Measurements from ENCODE around the gene CAPN12.
A peak's percentile ranks its signal among the peaks of the same experiment; 100 is the strongest.

Gene CAPN12

GRCh38 chr19:38693380-38694223, 50.7 kb downstream of the CAPN12 start:
- peak; percentile 91 for DNase-seq (ENCODE audit: low spot score)

GRCh38 chr19:38692458-38693379, 51.6 kb downstream of the CAPN12 start:
- DNase-seq (ENCODE audit: low spot score) = no peak

DNA sequence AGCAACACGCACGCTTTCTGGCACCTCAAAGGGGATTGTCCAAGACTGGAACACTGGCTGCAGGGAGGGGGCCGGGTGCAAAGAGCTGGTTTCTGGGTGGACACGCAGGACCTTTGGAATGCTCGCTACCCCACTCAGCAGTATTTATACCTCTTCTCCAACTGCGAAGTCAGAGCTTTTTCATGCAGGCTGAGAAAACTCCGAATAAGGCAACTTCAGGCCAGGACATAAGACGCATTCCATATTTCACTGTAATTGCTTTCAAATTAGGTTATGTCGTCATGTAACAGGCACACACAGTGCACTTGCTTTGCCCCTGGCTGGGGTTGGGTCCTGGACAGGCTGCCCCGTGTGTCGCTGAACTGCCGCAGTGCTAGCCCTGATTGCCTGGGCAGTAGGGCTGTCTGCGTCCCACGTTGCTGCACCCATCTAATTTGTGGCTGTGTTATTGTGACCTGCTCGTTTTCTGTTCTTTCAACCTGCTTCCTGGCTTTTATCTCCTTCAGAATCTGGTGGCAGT, 52.3 kb downstream of the CAPN12 start:
- no peak for DNase-seq (ENCODE audit: low spot score)

- DNase-seq (ENCODE audit: low spot score) = no peak
Measured at GRCh38 chr19:38690832-38691231, 53.4 kb downstream of the CAPN12 start.

DNA sequence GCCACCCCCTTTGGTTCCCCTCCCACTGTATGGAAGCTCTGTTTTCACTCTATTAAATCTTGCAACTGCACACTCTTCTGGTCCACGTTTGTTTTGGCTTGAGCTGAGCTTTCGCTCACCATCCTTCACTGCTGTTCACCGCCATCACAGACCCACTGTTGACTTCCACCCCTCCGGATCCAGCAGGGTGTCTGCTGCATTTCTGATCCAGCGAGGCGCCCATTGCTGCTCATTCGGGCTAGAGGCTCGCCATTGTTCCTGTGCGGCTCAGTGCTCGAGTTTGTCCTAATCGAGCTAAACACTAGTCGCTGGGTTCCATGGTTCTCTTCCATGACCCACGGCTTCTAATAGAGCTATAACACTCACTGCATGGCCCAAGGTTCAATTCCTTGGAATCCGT, 54.1 kb downstream of the CAPN12 start:
- DNase-seq (ENCODE audit: low spot score) = no peak

DNA sequence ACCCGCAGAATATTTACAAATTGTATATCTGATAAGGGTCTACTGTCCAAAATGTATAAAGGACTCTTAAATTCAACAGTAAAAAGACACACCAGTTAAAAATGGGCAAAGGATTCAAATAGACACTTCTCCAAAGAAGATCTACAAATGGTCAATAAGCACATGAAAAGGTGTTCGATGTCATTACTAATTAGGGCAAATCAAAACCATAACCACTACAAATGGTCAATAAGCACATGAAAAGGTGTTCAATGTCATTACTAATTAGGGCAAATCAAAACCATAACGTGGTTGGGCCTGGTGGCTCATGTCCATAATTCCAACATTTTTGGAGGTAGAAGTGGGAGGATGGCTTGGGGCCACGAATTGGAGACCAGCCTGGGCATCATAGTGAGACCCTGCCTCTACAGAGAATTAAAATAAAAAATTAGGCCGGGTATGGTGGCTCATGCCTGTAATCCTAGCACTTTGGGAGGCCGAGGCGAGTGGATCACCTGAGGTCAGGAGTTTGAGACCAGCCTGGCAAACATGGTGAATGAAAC, 56.4 kb downstream of the CAPN12 start:
- DNase-seq (ENCODE audit: low spot score) = no peak

DNA sequence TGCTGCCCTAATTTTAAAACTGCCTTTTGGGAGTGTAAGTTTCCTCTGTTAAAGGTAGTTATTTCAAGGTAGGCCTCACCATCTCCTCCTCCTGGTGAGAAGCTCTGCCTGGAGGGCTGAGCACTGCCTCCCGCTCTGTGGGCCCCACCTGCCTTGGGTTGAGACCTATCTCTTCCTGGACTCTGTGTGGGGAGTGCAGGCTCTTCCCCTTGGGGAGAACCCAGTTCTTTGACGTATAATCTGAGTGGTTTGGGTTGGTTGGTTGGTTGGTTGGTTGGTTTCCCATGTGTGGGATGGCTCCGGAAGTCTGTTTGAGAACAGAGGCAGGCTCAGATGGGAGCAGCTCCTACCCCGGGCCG, 57.8 kb downstream of the CAPN12 start:
- DNase-seq (ENCODE audit: low spot score) = no peak

- peak; percentile 72 for DNase-seq (ENCODE audit: low spot score)
Measured at GRCh38 chr19:38685666-38686529, 58.4 kb downstream of the CAPN12 start.

DNA sequence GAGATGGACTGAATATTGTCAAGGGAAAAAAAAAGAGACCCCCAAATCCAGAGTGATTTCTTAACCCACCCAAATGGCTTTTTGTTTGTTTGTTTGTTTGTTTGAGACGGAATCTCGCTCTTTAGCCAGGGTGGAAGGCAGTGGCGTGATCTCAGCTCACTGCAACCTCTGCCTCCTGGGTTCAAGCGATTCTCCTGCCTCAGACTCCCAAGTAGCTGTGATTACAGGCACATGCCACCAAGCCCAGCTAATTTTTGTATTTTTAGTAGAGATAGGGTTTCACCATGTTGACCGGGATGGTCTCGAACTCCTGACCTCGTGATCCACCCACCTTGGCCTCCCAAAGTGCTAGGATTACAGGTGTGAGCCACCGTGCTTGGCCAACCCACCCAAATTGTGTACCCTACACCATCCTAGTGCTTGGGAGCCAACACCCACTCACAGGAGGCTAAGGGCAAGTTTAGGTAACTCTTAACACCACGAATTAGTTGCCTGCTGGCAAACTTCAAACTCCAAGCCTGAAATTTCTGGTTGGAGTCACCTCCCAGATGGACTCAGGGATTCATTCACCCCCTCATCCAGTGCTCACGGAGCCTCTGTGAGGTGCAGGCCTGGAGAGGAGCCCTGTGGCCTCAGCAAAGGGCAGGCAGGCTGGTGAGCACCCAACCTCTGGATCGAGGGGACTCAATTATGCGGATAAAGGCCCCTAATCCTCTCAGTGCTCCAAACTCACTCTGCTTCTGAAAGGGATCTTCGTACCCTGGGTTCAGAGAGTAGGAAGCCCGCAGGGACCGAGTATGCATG, 59.2 kb downstream of the CAPN12 start:
- no peak for DNase-seq (ENCODE audit: low spot score)

DNA sequence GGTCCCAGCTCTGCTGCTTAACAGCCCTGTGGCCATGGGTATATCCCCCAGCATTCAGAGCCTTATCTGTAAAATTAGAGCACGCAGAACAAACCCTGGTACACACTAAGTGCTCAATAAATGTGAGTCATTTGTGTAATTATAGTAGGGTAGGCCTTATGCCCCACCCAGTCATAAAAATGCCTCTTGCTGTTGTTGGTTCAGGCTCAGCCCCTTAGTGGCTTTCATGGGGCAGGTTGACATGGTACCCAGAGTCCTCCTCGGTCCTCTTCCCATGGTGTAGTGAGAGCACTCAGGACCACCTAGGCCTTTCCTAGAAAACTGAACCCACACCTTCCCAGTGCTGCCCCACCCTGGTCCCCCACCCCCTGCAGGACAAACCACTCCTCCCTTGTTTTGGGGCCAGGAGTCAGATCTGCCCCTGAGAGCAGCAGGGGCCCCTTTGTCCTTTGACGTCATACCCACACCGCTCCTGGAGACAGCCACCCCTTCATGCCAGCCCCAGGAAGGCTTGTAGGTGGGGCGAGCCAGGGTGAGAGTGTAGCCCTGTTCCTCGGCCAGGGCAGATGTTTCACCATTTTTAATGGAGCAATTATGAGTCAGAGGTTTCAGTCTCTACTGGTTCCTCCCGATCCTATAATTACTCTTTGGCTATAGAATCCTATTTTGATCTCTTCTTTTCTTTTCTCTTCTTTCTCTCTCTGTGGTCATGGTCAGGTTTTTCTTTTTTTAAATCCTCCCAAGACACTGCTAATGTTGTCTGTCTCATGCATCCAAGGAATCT, 60.0 kb downstream of the CAPN12 start:
- no peak for DNase-seq (ENCODE audit: low spot score)

- peak; percentile 87 for DNase-seq (ENCODE audit: low spot score)
Measured at GRCh38 chr19:38683393-38684077, 60.7 kb downstream of the CAPN12 start.

DNA sequence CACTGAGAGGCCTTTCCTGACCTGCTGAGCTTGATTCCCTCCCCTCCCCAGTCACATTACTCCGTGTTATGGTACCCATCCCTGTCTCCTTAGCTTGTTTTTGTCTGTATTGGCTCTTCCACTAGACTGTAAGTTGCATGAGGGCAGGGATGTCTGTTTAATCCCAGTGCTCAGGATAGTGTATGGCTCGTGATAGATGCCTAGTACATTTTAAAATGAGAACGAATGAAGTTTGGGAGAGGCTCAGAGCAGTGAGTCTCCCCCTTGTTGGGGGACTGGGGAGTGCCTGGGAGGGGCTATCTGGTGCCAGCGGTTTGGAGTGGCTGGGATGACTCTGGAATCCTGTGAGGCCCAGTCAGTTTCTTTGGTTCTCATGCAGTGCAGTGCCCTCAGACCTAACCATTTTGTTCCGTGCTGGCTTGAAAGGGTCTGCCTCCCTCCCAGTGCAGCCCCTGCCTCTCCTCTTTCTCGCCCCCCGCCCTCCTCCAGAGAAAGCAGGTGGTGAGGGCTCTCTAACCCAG, 61.3 kb downstream of the CAPN12 start:
- no peak for DNase-seq (ENCODE audit: low spot score)

DNA sequence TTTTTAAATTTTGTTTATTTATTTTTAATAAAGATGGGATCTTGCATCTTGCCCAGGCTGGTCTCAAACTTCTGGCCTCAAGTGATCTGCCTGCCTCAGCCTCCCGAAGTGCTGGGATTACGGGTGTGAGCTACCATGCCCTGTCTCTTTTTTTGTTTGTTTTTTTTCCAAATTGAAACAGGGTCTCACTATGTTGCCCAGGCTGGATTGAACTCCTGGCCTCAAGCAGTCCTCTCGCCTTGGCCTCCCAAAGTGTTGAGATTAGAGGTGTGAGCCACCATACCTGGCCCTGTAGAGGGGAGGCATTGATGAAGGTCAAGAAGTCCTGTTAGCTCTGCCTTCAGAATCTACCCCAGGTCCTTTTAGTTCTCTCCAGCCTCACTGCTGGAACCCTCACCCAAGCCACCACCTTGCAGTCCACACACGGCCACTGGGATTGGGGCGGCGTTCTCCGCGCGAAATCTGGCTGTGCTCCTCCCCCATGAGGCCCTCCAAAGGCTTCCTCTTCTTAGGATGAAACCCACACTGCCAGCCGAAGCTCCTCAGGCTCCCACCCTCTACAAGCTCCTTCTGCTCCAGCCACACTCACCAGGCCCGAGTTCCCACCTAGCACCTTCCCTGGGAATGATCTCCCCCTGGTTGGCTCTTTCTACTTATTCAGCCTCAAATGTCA, 61.9 kb downstream of the CAPN12 start:
- no peak for DNase-seq (ENCODE audit: low spot score)
